IMR-90 (cell line): Measurements from ENCODE around the gene SUGCT. TPM values are rescaled to one million over a fixed set of nuclear protein-coding genes. Genes with fewer than 3 reads are reported as not detected.

Source experiments
- ATAC-seq: fragments of 200-7000 bp; cut with Tn5 transposase; 2 replicates; pipeline ENCODE4 v1.9.1; 2020; ENCODE audit warnings: low read depth, mild to moderate bottlenecking, moderate library complexity
- BruUV-seq: library from RNA; stranded (reverse); fragments of 400-500 nt; replicated peaks from 2 replicates; lab custom pipeline; 2021; lab: Mats Ljungman, UMichigan
- CTCF ChIA-PET: fragments of 300-600 bp; formaldehyde crosslinking; extraction: SDS; loops from one replicate; lab custom pipeline; 2021; ENCODE audit warnings: antibody characterized with exemption; lab: Yijun Ruan, JAX
- POLR2A ChIA-PET: fragments of 300-600 bp; sonication (Branson Sonifier 250); formaldehyde crosslinking; loops from one replicate; lab custom pipeline; 2022; ENCODE audit warnings: antibody characterized with exemption; ENCODE audit not compliant: unreplicated experiment; lab: Charles Lee
- DNase-seq: peaks from one replicate; pipeline ENCODE4 v3.0.0; 2013
- H2AFZ ChIP-seq: replicated peaks from 2 replicates; pipeline ENCODE3; 2013; ENCODE audit warnings: low read length, mild to moderate bottlenecking; ENCODE audit not compliant: poor library complexity
- H2AK5ac ChIP-seq: 2 replicates; pipeline ENCODE4 v1.6.1; 2013; ENCODE audit warnings: low read depth, low read length, inconsistent platforms
- H2AK9ac ChIP-seq: replicated peaks from 2 replicates; pipeline ENCODE3; 2013; ENCODE audit warnings: mild to moderate bottlenecking, low read depth, low read length, moderate library complexity; ENCODE audit not compliant: poor library complexity
- H2BK120ac ChIP-seq: 2 replicates; pipeline ENCODE4 v1.6.1; 2013; ENCODE audit warnings: low read depth, low read length, inconsistent platforms
- H2BK15ac ChIP-seq: 3 replicates; pipeline ENCODE4 v1.6.1; 2013; ENCODE audit warnings: low read depth, low read length, inconsistent platforms
- H2BK20ac ChIP-seq: 2 replicates; pipeline ENCODE4 v1.6.1; 2013; ENCODE audit warnings: low read depth, mild to moderate bottlenecking, inconsistent platforms, low read length, moderate library complexity
- H2BK5ac ChIP-seq: 2 replicates; pipeline ENCODE4 v1.6.1; 2013; ENCODE audit warnings: mild to moderate bottlenecking, low read depth, low read length, inconsistent platforms; ENCODE audit not compliant: poor library complexity, severe bottlenecking
- H3K14ac ChIP-seq: replicated peaks from 2 replicates; pipeline ENCODE4 v1.6.1; 2013; ENCODE audit warnings: low read depth, low read length, inconsistent platforms
- H3K18ac ChIP-seq: 2 replicates; pipeline ENCODE4 v1.6.1; 2013; ENCODE audit warnings: low read depth, low read length, control low read depth
- H3K23ac ChIP-seq: 2 replicates; pipeline ENCODE4 v1.6.1; 2013; ENCODE audit warnings: low read depth, low read length, inconsistent platforms
- H3K27ac ChIP-seq: 2 replicates; pipeline ENCODE4 v1.5.1; 2013; ENCODE audit warnings: mild to moderate bottlenecking, control low read depth, low read length; ENCODE audit not compliant: insufficient read depth
- H3K27me3 ChIP-seq: 2 replicates; pipeline ENCODE4 v1.6.1; 2013; ENCODE audit warnings: low read length; ENCODE audit not compliant: control insufficient read depth, insufficient read depth
- H3K36me3 ChIP-seq: 2 replicates; pipeline ENCODE4 v1.6.1; 2013; ENCODE audit warnings: low read length, mixed read lengths; ENCODE audit not compliant: control insufficient read depth, insufficient read depth
- H3K4ac ChIP-seq: 2 replicates; pipeline ENCODE4 v1.6.1; 2013; ENCODE audit warnings: low read depth, low read length, inconsistent platforms
- H3K4me1 ChIP-seq: 2 replicates; pipeline ENCODE4 v1.6.1; 2013; ENCODE audit warnings: low read length, mixed read lengths; ENCODE audit not compliant: control insufficient read depth, insufficient read depth
- H3K4me2 ChIP-seq: 2 replicates; pipeline ENCODE4 v1.6.1; 2013; ENCODE audit warnings: low read depth, mild to moderate bottlenecking, control low read depth, low read length, moderate library complexity
- H3K4me3 ChIP-seq: 2 replicates; pipeline ENCODE4 v1.5.1; 2013; ENCODE audit warnings: low read depth, mild to moderate bottlenecking, control low read depth, low read length, moderate library complexity; ENCODE audit not compliant: insufficient read depth
- H3K56ac ChIP-seq: 2 replicates; pipeline ENCODE4 v1.6.1; 2013; ENCODE audit warnings: low read length, inconsistent platforms; ENCODE audit not compliant: insufficient read depth; ENCODE audit errors: extremely low read depth
- H3K79me1 ChIP-seq, 2 experiments: 2 replicates each; pipeline ENCODE4 v1.6.1; 2013; ENCODE audit warnings: low read length in 2 of 2, inconsistent platforms in 1 of 2, low read depth in 1 of 2
- H3K9ac ChIP-seq: 2 replicates; pipeline ENCODE4 v1.6.1; 2013; ENCODE audit warnings: low read depth, low read length, control low read depth
- H3K9me1 ChIP-seq: 2 replicates; pipeline ENCODE4 v1.6.1; 2013; ENCODE audit warnings: low read length, inconsistent platforms; ENCODE audit not compliant: insufficient read depth
- H3K9me3 ChIP-seq: 2 replicates; pipeline ENCODE4 v1.6.1; 2013; ENCODE audit warnings: low read length; ENCODE audit not compliant: control insufficient read depth, insufficient read depth
- H4K20me1 ChIP-seq: 2 replicates; pipeline ENCODE4 v1.6.1; 2013; ENCODE audit warnings: low read length, inconsistent platforms; ENCODE audit not compliant: insufficient read depth
- H4K5ac ChIP-seq: 2 replicates; pipeline ENCODE4 v1.6.1; 2013; ENCODE audit warnings: mild to moderate bottlenecking, low read depth, low read length, control low read depth
- H4K8ac ChIP-seq, 2 experiments: 2 replicates each; pipeline ENCODE4 v1.6.1; 2013; ENCODE audit warnings: low read depth in 2 of 2, low read length in 2 of 2, control low read depth in 1 of 2, inconsistent platforms in 1 of 2
- H4K91ac ChIP-seq: 2 replicates; pipeline ENCODE4 v1.6.1; 2013; ENCODE audit warnings: low read depth, low read length, inconsistent platforms; ENCODE audit not compliant: insufficient read depth
- FOS ChIP-seq: fragments of 150-350 bp; IDR thresholded peaks from 2 replicates; pipeline ENCODE4 v1.6.1; 2016; ENCODE audit warnings: low read depth, low read length
- POLR2A ChIP-seq: IDR thresholded peaks from 2 replicates; pipeline ENCODE4 v1.6.1; 2012; ENCODE audit warnings: mild to moderate bottlenecking, low read depth, low read length
- RCOR1 ChIP-seq: IDR thresholded peaks from 2 replicates; pipeline ENCODE4 v1.6.1; 2012; ENCODE audit warnings: mild to moderate bottlenecking, low read length, improper control_type of control experiment; ENCODE audit not compliant: insufficient replicate concordance
- WGBS, 2 experiments: methylation state at CpG; one replicate each; pipeline versions ENCODE4 v1.1.5 to v1.1.7; 2013; ENCODE audit warnings: missing lambda C conversion rate in 2 of 2; ENCODE audit not compliant: insufficient read length in 1 of 2; ENCODE audit errors: extremely low coverage in 2 of 2; 5-methylcytosine and 5-hydroxymethylcytosine counted together
- dilution Hi-C: fragments of 300-500 bp; cut with HindIII; formaldehyde crosslinking; loops from one replicate; pipeline ENCODE4 v1.14.3; 2018; ENCODE audit warnings: low sequenced_read_pairs; ENCODE audit not compliant: unreplicated experiment
- in situ Hi-C: fragments of 300-500 bp; cut with MboI; formaldehyde crosslinking; loops from 3 replicates; pipeline ENCODE4 v1.14.3; 2019; ENCODE audit warnings: low sequenced_read_pairs, inconsistent platforms, mixed read lengths
- intact Hi-C: fragments of 100-400 bp; cut with micrococcal nuclease; formaldehyde crosslinking; loops from 2 replicates; pipeline ENCODE4 v1.10.0; 2022
- polyA plus RNA-seq, 3 experiments: library from polyadenylated mRNA; depleted of rRNA; stranded (reverse); fragments of >200 nt; gene quantifications; 2 replicates each; pipeline ENCODE4 v1.2.3, GENCODE V29; 2012; ENCODE audit warnings: low replicate concordance in 1 of 3
- total RNA-seq: library from RNA; depleted of rRNA; stranded (reverse); fragments of >200 nt; gene quantifications from 2 replicates; pipeline ENCODE4 v1.2.3, GENCODE V29; 2012

The SUGCT gene
- total and polyA plus RNA-seq, 2 of the 4 experiments (the other 2 are of a cell fraction) = 5.9 to 8.3 TPM

GRCh38 chr7:40694026-40694809, 559.4 kb downstream of the SUGCT start:
- peaks cover 6% of the 10 kb centered on the region; the same call in 1 of the 2 replicates for H3K9me1 ChIP-seq
- TF ChIP-seq POLR2A = no peak
- TF ChIP-seq FOS = no peak
- no peak for TF ChIP-seq RCOR1
- no peak overlapping the region for H3K27ac ChIP-seq
- WGBS, 2 experiments = no CpG with 5 or more reads among the region's 6 CpGs
- H3K23ac ChIP-seq = no peak overlapping the region
- CTCF ChIA-PET = interaction anchor here (1.0 kb wide), 1 partner anchor 10 kb away, joined by 3 read pairs; no protein-coding TSS in a partner anchor
- no peak overlapping the region for H4K8ac ChIP-seq
- intact Hi-C loops = no loop called here
- no peak for DNase-seq
- no peak overlapping the region for H3K4ac ChIP-seq
- ATAC-seq = no peak
- no peaks in the 10 kb centered on the region for H3K79me1 ChIP-seq
- H3K18ac ChIP-seq = no peak overlapping the region
- no peak overlapping the region for H3K4me2 ChIP-seq
- H2AFZ ChIP-seq = no peak overlapping the region
- no peak overlapping the region for H4K5ac ChIP-seq
- H2AK9ac ChIP-seq = no peak overlapping the region
- no peak overlapping the region for H2BK15ac ChIP-seq
- dilution Hi-C loops = no loop called here
- H3K4me3 ChIP-seq = no peak overlapping the region
- H4K20me1 ChIP-seq = no peaks in the 10 kb centered on the region
- no peak overlapping the region for H3K14ac ChIP-seq
- no peak overlapping the region for H2AK5ac ChIP-seq
- no peak overlapping the region for H2BK20ac ChIP-seq
- H2BK5ac ChIP-seq = no peak overlapping the region
- no peaks in the 10 kb centered on the region for H3K4me1 ChIP-seq
- H3K36me3 ChIP-seq = no peaks in the 10 kb centered on the region
- H3K56ac ChIP-seq = no peak overlapping the region
- H3K9ac ChIP-seq = no peak overlapping the region
- H3K27me3 ChIP-seq = no peaks in the 10 kb centered on the region
- no peak overlapping the region for H4K91ac ChIP-seq
- POLR2A ChIA-PET = no interaction called here
- in situ Hi-C loops = no loop called here
- H2BK120ac ChIP-seq = no peak overlapping the region
- BruUV-seq = no TSS peak
- no peaks in the 10 kb centered on the region for H3K9me3 ChIP-seq
